ENCODE measurements around the gene DRD4. TPM values are rescaled to one million over a fixed set of nuclear protein-coding genes. Genes with fewer than 3 reads are reported as not detected.

DRD4 gene
- total and polyA plus RNA-seq, 2 donors (not counting 1 experiment from before 2014, with no cell fraction given), result not detected

DNA sequence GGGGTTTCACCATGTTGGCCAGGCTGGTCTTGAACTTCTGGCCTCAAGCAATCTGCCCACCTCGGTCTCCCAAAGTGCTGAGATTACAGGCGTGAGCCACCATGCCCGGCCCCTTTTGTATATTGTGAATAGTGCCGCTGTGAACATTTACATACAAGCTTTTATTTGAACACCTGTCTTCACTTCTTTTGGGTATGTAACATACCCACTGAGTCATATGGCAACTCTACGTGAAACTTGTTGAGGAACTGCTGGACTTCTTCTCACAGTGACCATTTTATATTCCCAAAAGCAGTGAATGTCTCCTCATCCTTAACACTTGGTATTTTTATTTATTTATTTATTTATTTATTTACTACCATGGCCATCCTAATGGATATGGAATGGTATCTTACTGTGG, 6.2 kb upstream of the DRD4 start:
- H3K27me3 ChIP-seq (replicated peaks in 1 of 4; ENCODE audit: control extremely low read depth in 1 of 4, control insufficient read depth in 3 of 4, insufficient read depth in 4 of 4, low read length in 3 of 4), result peaks cover 0 to 18% (median 8%) of the 10 kb centered on the region in 4 experiments
- 67% methylated on average over 1 of the region's 5 CpGs for WGBS (ENCODE audit: insufficient coverage)
- H3K27ac Mint-ChIP-seq, result no peak overlapping the region
- no peak overlapping the region for H3K9ac ChIP-seq (ENCODE audit: low read length)
- H3K4me1 ChIP-seq (ENCODE audit: control insufficient read depth in 2 of 2, insufficient read depth in 2 of 2, low read length in 2 of 2), result peaks cover 20 to 26% of the 10 kb centered on the region in 2 donors
- H3K4me3 Mint-ChIP-seq, result no peak overlapping the region
- intact Hi-C loops (cut with micrococcal nuclease), result no loop called here
- H3K4me3 ChIP-seq (ENCODE audit: control extremely low read depth in 1 of 5, extremely low read depth in 1 of 5, insufficient read depth in 1 of 5, low read depth in 2 of 5, low read length in 4 of 5), result no peak overlapping the region
- no peak for TF ChIP-seq EZH2 (IDR thresholded peaks at IDR 0.05; ENCODE audit: borderline replicate concordance, insufficient read depth, low read depth, low read length, poor library complexity, severe bottlenecking)
- TF ChIP-seq, protein P1, sequence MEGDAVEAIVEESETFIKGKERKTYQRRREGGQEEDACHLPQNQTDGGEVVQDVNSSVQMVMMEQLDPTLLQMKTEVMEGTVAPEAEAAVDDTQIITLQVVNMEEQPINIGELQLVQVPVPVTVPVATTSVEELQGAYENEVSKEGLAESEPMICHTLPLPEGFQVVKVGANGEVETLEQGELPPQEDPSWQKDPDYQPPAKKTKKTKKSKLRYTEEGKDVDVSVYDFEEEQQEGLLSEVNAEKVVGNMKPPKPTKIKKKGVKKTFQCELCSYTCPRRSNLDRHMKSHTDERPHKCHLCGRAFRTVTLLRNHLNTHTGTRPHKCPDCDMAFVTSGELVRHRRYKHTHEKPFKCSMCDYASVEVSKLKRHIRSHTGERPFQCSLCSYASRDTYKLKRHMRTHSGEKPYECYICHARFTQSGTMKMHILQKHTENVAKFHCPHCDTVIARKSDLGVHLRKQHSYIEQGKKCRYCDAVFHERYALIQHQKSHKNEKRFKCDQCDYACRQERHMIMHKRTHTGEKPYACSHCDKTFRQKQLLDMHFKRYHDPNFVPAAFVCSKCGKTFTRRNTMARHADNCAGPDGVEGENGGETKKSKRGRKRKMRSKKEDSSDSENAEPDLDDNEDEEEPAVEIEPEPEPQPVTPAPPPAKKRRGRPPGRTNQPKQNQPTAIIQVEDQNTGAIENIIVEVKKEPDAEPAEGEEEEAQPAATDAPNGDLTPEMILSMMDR (IDR thresholded peaks at IDR 0.05), result no peak
- peaks cover 21% of the 10 kb centered on the region for H3K4me1 Mint-ChIP-seq
- no peak overlapping the region for H3K27ac ChIP-seq (ENCODE audit: low read length in 2 of 2)
- peaks cover 0 to 8% (median 0%) of the 10 kb centered on the region in 3 donors for H3K9me3 ChIP-seq (ENCODE audit: control extremely low read depth in 1 of 3, control insufficient read depth in 2 of 3, insufficient read depth in 1 of 3, low read length in 2 of 3)
- no peaks in the 10 kb centered on the region for H4K20me1 ChIP-seq (ENCODE audit: control insufficient read depth, insufficient read depth, low read length, poor library complexity, severe bottlenecking)
- H3K9me3 Mint-ChIP-seq (ENCODE audit: insufficient read depth), result no peaks in the 10 kb centered on the region
- no peak overlapping the region for H3K4me2 ChIP-seq (replicated peaks; ENCODE audit: low read depth, low read length, poor library complexity, severe bottlenecking)
- ATAC-seq (ENCODE audit: low read depth) (no peak), DNase-seq (no peak)
- POLR2A ChIA-PET, result no interaction called here
- no peaks in the 10 kb centered on the region for H3K36me3 ChIP-seq (replicated peaks in 1 of 2; ENCODE audit: control extremely low read depth in 1 of 2, control insufficient read depth in 1 of 2, extremely low read depth in 1 of 2, insufficient read depth in 2 of 2, low read length in 1 of 2)
- CTCF ChIA-PET, result no interaction called here
- peaks cover 29% of the 10 kb centered on the region for H3K27me3 Mint-ChIP-seq
- H2AFZ ChIP-seq (ENCODE audit: insufficient read depth, low read depth, low read length, poor library complexity, severe bottlenecking), result no peak overlapping the region
- H3K79me2 ChIP-seq (ENCODE audit: control insufficient read depth, insufficient read depth, low read length), result no peaks in the 10 kb centered on the region

DNA sequence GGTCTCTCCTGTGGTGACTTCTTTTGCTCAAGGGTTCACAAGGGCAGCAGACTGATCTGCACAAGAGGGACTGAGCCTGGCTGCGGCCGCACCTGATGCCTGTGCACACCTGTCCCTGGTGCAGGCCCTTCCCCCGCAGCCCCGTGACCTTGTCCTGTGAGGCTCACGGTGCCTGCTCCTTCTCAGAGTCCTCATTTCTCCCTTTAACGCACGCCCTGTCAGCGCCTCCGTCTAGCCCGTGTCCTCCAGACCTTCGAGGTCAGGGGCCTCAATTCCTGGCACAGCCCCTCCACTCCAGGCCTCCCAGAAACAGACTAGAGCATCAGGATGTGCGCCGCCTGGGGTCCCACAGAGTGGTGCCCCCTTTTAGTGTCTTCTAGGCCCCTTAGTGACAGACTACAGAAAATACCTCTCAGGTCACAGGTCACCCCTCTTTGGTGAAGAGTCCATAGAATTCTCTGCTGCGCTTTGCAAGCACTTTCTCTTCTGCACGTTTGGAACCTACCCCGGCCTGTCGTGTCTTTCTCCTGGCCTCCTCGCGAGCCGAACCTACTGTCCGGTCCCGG, 1.0 kb upstream of the DRD4 start:
- WGBS (ENCODE audit: insufficient coverage), result 91% methylated on average over 20 of the region's 22 CpGs
- no peaks in the 10 kb centered on the region for H3K79me2 ChIP-seq (ENCODE audit: control insufficient read depth, insufficient read depth, low read length)
- H3K36me3 ChIP-seq (replicated peaks in 1 of 2; ENCODE audit: control extremely low read depth in 1 of 2, control insufficient read depth in 1 of 2, extremely low read depth in 1 of 2, insufficient read depth in 2 of 2, low read length in 1 of 2), result no peaks in the 10 kb centered on the region
- Mint-ChIP-seq H3K27me3 (peaks cover 28% of the 10 kb centered on the region), H3K9me3 (ENCODE audit: insufficient read depth) (no peaks in the 10 kb centered on the region), H3K4me1 (peaks cover 21% of the 10 kb centered on the region), H3K4me3 (peak overlapping the region; percentile 15), H3K27ac (no peak overlapping the region)
- no peak for DNase-seq
- peaks cover 12% of the 10 kb centered on the region for H4K20me1 ChIP-seq (ENCODE audit: control insufficient read depth, insufficient read depth, low read length, poor library complexity, severe bottlenecking)
- no peak for ATAC-seq (ENCODE audit: low read depth)
- no peak overlapping the region for H3K4me2 ChIP-seq (replicated peaks; ENCODE audit: low read depth, low read length, poor library complexity, severe bottlenecking)
- H3K27ac ChIP-seq (ENCODE audit: low read length in 2 of 2), result no peak overlapping the region
- peaks cover 22 to 28% of the 10 kb centered on the region in 2 donors for H3K4me1 ChIP-seq (ENCODE audit: control insufficient read depth in 2 of 2, insufficient read depth in 2 of 2, low read length in 2 of 2)
- H3K9me3 ChIP-seq (ENCODE audit: control extremely low read depth in 1 of 3, control insufficient read depth in 2 of 3, insufficient read depth in 1 of 3, low read length in 2 of 3), result peaks cover 0 to 7% (median 0%) of the 10 kb centered on the region in 3 donors
- no peak overlapping the region for H3K9ac ChIP-seq (ENCODE audit: low read length)
- H3K27me3 ChIP-seq (replicated peaks in 1 of 4; ENCODE audit: control extremely low read depth in 1 of 4, control insufficient read depth in 3 of 4, insufficient read depth in 4 of 4, low read length in 3 of 4), result peaks cover 0 to 38% (median 20%) of the 10 kb centered on the region in 4 experiments
- POLR2A ChIA-PET, result no interaction called here
- intact Hi-C loops (cut with micrococcal nuclease), result no loop called here
- TF ChIP-seq, protein P1 (IDR thresholded peaks at IDR 0.05), result no peak
- no peak for TF ChIP-seq EZH2 (IDR thresholded peaks at IDR 0.05; ENCODE audit: borderline replicate concordance, insufficient read depth, low read depth, low read length, poor library complexity, severe bottlenecking)
- H2AFZ ChIP-seq (ENCODE audit: insufficient read depth, low read depth, low read length, poor library complexity, severe bottlenecking), result no peak overlapping the region
- CTCF ChIA-PET, result no interaction called here
- H3K4me3 ChIP-seq (ENCODE audit: control extremely low read depth in 1 of 5, extremely low read depth in 1 of 5, insufficient read depth in 1 of 5, low read depth in 2 of 5, low read length in 4 of 5), result no peak overlapping the region

Measured in B cell (primary cell).